Measurements from ENCODE around the gene DLX6.

Gene DLX6

GRCh38 chr7:96996111-96996957 lies 9.0 kb upstream of the DLX6 start:
- DNase-seq: no peak

GRCh38 chr7:96996958-96997511 lies 8.3 kb upstream of the DLX6 start:
- DNase-seq: no peak

GRCh38 chr7:96997512-96998032 lies 7.8 kb upstream of the DLX6 start:
- no peak for DNase-seq

- DNase-seq: no peak
Observed at GRCh38 chr7:96998333-96998732, 7.0 kb upstream of the DLX6 start.

GRCh38 chr7:96998744-96999143 lies 6.6 kb upstream of the DLX6 start:
- no peak for DNase-seq

- no peak for DNase-seq
Observed at GRCh38 chr7:97001221-97001620, 4.1 kb upstream of the DLX6 start.

- no peak for DNase-seq
Observed at GRCh38 chr7:97001656-97002554, 3.4 kb upstream of the DLX6 start.

- DNase-seq: no peak
Observed at GRCh38 chr7:97002555-97003261, 2.6 kb upstream of the DLX6 start.

GRCh38 chr7:97003262-97004246 lies 1.8 kb upstream of the DLX6 start:
- no peak for DNase-seq

GRCh38 chr7:97004247-97005182 lies 838 bp upstream of the DLX6 start:
- DNase-seq: no peak

- no peak for DNase-seq
Observed at GRCh38 chr7:97006055-97006815, 882 bp downstream of the DLX6 start.

GRCh38 chr7:97006816-97007582 lies 1.6 kb downstream of the DLX6 start:
- no peak for DNase-seq

GRCh38 chr7:97007583-97007861 lies 2.2 kb downstream of the DLX6 start:
- no peak for DNase-seq

GRCh38 chr7:97008275-97008917 lies 3.0 kb downstream of the DLX6 start:
- no peak for DNase-seq

GRCh38 chr7:97009753-97010732 lies 4.7 kb downstream of the DLX6 start:
- no peak for DNase-seq

- DNase-seq: no peak
Observed at GRCh38 chr7:97011104-97011503, 5.8 kb downstream of the DLX6 start.
